NB4 (cell line): Measurements from ENCODE around the gene TEKTIP1.

Experiments used
- POLR2A ChIP-seq: IDR thresholded peaks from 2 replicates; pipeline ENCODE4 v1.6.1; 2011; ENCODE audit warnings: mild to moderate bottlenecking; ENCODE audit not compliant: insufficient read length; ENCODE audit errors: extremely low read depth
- TF ChIP-seq, protein P1 (sequence below): IDR thresholded peaks from one replicate; pipeline ENCODE4 v1.5.1; 2012; ENCODE audit warnings: low read depth, low read length
- TF ChIP-seq, protein P2 (sequence below): IDR thresholded peaks from 2 replicates; pipeline ENCODE4 v1.6.1; 2011; ENCODE audit warnings: low read depth, low read length

DNA sequence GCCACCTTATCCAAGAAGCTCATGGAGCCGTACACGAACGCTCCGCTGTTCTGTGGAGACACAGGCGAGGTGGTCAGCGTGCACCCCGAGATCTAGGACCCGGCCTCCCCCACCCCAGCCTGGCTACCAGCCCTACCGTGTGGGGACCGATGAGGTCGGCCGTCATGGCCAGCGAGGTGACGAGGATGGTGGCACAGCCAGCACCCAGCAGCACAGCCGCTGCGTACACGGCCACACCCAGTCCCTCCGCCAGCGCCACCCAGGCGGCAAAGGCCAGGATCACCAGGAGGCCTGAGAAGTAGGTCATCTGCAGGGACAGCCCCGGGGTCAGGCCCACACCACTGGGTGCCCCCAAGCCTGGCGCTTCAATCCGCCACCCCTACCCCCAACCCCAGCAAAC, 7.1 kb downstream of the TEKTIP1 start:
- TF ChIP-seq, protein P1, sequence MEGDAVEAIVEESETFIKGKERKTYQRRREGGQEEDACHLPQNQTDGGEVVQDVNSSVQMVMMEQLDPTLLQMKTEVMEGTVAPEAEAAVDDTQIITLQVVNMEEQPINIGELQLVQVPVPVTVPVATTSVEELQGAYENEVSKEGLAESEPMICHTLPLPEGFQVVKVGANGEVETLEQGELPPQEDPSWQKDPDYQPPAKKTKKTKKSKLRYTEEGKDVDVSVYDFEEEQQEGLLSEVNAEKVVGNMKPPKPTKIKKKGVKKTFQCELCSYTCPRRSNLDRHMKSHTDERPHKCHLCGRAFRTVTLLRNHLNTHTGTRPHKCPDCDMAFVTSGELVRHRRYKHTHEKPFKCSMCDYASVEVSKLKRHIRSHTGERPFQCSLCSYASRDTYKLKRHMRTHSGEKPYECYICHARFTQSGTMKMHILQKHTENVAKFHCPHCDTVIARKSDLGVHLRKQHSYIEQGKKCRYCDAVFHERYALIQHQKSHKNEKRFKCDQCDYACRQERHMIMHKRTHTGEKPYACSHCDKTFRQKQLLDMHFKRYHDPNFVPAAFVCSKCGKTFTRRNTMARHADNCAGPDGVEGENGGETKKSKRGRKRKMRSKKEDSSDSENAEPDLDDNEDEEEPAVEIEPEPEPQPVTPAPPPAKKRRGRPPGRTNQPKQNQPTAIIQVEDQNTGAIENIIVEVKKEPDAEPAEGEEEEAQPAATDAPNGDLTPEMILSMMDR = no peak
- TF ChIP-seq POLR2A = no peak
- TF ChIP-seq, protein P2, sequence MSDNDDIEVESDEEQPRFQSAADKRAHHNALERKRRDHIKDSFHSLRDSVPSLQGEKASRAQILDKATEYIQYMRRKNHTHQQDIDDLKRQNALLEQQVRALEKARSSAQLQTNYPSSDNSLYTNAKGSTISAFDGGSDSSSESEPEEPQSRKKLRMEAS = no peak
